GM21786 (cell line): ENCODE results near the gene S1PR3.

Experiments
- ATAC-seq: cut with Tn5 transposase; IDR thresholded peaks from one replicate; pipeline ENCODE4 v1.9.1; 2021; ENCODE audit not compliant: unreplicated experiment

S1PR3 gene

GRCh38 chr9:88968799-88969198 lies 22.5 kb upstream of the S1PR3 start:
- ATAC-seq: no peak

GRCh38 chr9:88969646-88970373 lies 21.5 kb upstream of the S1PR3 start:
- no peak for ATAC-seq

GRCh38 chr9:88971131-88971960 lies 19.9 kb upstream of the S1PR3 start:
- ATAC-seq: no peak

DNA sequence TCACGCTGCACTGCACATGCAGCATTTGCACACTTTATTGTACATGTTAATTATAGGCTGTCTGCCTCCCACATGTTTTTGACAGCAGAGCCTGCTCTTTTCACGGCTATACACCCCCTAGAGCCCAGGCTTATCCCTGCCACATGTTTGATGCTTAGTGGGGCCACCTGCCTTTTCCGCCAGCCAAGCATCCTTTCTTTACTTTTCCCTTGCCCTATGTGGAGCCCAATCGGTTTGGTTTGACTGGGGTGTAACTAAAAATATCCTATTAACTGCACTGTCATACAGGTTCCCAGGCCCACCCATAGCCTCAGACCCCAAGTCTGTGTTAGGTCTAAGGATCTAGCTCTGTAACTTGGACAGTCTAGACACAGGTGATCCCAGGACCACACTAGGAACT lies 18.9 kb upstream of the S1PR3 start:
- ATAC-seq: no peak

DNA sequence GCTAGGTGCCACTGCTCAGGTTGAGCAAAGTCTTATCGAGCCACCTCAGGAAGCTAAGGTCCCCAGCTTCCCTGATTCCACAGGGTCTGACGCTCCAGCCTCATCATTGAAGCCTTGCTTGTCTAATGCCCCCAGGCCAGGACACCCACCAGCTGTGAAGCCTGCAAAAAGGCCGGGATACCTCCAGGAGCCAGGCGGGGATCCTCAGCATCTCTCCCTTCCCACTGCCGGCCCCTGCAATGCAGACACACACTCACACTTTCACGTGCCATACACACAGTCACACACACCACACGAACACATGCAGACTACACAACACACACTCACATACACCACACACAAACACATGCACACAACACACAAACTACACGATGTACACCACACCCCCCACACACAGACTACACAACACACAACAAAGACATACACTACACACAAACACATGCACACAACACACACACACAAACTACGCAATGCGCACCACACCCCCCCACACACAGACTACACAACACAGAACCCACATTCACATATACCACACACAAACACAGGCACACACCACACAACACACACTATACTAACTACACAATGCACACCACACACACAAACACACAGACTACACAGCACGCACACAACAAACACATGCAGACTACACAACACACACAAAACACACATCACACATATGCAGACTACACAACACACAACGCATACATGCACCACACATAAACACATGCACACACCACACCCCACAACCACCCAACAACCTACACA lies 17.8 kb upstream of the S1PR3 start:
- ATAC-seq: no peak

GRCh38 chr9:88974641-88975040 lies 16.6 kb upstream of the S1PR3 start:
- ATAC-seq: no peak

GRCh38 chr9:88975966-88976889 lies 15.0 kb upstream of the S1PR3 start:
- ATAC-seq: no peak

GRCh38 chr9:88976890-88977257 lies 14.4 kb upstream of the S1PR3 start:
- no peak for ATAC-seq

- no peak for ATAC-seq
Measured at GRCh38 chr9:88978034-88978433, 13.2 kb upstream of the S1PR3 start.

GRCh38 chr9:88979021-88979420 lies 12.2 kb upstream of the S1PR3 start:
- no peak for ATAC-seq

- no peak for ATAC-seq
Measured at GRCh38 chr9:88979791-88980190, 11.5 kb upstream of the S1PR3 start.

GRCh38 chr9:88980740-88981203 lies 10.5 kb upstream of the S1PR3 start:
- ATAC-seq: no peak

DNA sequence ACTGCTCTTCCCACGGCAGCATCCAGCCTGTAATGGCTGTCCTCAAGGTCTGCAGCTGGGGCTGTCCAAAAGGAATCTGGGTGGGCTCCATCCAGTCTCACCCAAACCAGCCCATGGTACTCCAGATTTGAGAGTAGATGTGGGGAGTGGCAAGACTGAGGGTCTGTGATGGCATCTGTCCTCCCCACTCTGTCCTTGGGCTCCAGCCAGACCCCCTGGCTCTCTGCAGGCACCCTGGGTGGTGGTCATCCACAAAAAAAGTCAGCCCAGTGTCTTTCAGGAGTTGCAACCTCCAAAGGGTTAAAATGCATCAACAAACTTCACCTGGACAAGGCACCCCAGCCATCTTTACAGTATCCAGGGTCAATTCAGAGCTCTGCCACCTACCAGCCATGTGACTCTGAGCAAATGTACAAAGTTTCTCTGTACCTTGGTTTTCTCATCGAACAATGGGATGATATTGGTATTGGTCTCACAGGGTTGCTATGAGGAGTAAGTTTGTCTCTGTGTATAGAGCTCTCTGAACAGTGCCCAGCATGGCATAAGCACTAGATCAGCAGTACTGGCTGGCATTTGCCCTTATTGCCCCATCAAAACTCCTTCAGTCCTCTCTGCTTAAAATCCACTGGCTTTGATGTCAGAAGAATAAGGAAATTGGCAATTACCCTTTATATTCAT lies 7.3 kb upstream of the S1PR3 start:
- ATAC-seq: no peak

GRCh38 chr9:88984543-88984883 lies 6.8 kb upstream of the S1PR3 start:
- ATAC-seq: no peak

- ATAC-seq: no peak
Measured at GRCh38 chr9:88985616-88986015, 5.7 kb upstream of the S1PR3 start.

DNA sequence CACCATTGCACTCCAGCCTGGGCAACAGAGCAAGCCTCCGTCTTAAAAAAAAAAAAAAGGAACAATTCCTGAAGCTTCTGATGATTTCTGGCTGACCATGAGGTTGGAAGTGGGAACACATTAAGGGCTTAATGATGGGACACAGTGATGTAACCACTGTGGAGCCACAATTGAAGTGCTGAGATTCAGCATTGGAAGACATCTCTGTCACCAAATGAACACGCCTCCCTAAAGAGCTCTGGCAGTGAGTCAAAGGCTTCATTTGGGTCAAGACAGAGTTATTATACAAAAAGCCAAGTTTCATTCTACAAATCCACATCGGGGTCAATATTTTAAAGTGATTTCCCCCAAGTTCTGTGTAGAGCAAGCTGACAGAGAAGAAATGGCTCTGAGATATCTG lies 4.5 kb upstream of the S1PR3 start:
- ATAC-seq: no peak

GRCh38 chr9:88987661-88988060 lies 3.6 kb upstream of the S1PR3 start:
- ATAC-seq: no peak

DNA sequence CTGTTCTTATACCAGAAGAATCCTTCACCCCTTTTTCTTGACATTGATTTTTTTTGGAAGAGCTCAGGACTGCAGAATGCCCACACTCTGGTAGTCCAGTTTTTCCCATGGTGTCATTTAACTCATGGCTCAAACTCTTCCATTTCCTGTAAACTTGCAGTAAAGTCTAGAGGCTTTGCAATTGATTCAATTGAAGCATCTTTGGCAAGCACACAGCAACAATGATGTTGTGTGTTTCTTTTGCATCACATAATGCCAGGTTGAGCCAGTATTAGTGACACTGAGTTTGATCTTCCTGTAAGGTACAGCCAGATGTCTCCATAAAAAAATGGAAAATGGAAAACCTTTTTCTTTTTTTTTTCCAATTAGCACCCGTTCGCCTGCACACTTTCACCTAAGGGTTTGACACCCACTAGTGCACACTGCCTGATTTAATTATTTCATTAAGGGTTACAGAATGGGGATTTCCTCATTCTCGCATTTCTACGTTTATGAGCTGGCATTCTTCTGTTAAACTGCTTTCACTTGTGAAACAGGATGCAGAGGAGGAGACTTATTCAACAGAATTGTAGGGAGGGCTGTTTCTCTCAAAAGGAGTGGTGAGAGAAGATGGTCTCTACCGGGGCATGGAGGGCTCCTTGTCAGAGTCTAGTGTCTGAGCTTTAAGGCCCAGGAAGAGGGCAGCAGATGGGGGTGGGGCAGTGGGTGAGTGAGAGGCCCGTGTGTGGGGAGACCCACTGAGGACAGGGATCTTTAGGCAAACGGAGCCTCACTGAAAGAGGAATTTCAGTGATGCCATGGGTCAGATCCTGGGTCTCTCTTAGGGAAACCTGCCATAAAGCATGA lies 2.2 kb upstream of the S1PR3 start:
- ATAC-seq: no peak

GRCh38 chr9:88990041-88990728 lies 1.1 kb upstream of the S1PR3 start:
- no peak for ATAC-seq
